Astrocyte (in vitro differentiated cells and primary cell): ENCODE results near the gene FBXL19. TPM values are rescaled to one million over a fixed set of nuclear protein-coding genes. Genes with fewer than 3 reads are reported as not detected.

Source experiments
- DNase-seq: peaks from one replicate; pipeline ENCODE4 v3.0.0-alpha.2; 2010; ENCODE audit warnings: low read depth
- FAIRE-seq: peaks from 2 replicates; lab custom pipeline; 2011; peaks lifted over from hg19 to GRCh38; lab: Jason Lieb, UNC
- H2AFZ ChIP-seq: 2 replicates; pipeline ENCODE4 v1.6.0; 2012; ENCODE audit warnings: low read depth, low read length, inconsistent platforms
- H3K27ac ChIP-seq: 2 replicates; pipeline ENCODE4 v1.5.1; 2011; ENCODE audit warnings: low read depth, low read length, inconsistent platforms
- H3K27me3 ChIP-seq: 2 replicates; pipeline ENCODE4 v1.6.0; 2011; ENCODE audit warnings: low read length, inconsistent platforms; ENCODE audit not compliant: insufficient read depth
- H3K36me3 ChIP-seq: 2 replicates; pipeline ENCODE4 v1.5.1; 2011; ENCODE audit warnings: low read length, inconsistent platforms; ENCODE audit not compliant: insufficient read depth
- H3K4me1 ChIP-seq: 2 replicates; pipeline ENCODE4 v1.5.1; 2011; ENCODE audit warnings: low read length, inconsistent platforms; ENCODE audit not compliant: insufficient read depth
- H3K4me2 ChIP-seq: 2 replicates; pipeline ENCODE4 v1.6.0; 2012; ENCODE audit warnings: low read length, inconsistent platforms
- H3K4me3 ChIP-seq: 2 replicates; pipeline ENCODE4 v1.5.1; 2011; ENCODE audit warnings: low read depth, mild to moderate bottlenecking, low read length, inconsistent platforms; ENCODE audit not compliant: insufficient read depth
- H3K79me2 ChIP-seq: 2 replicates; pipeline ENCODE4 v1.6.0; 2012; ENCODE audit warnings: mild to moderate bottlenecking, low read length, inconsistent platforms; ENCODE audit not compliant: insufficient read depth
- H3K9ac ChIP-seq: 2 replicates; pipeline ENCODE4 v1.6.0; 2012; ENCODE audit warnings: mild to moderate bottlenecking, low read length, inconsistent platforms
- H3K9me3 ChIP-seq: 2 replicates; pipeline ENCODE4 v1.5.1; 2012; ENCODE audit warnings: low read depth, mild to moderate bottlenecking, low read length, inconsistent platforms; ENCODE audit not compliant: insufficient read depth
- H4K20me1 ChIP-seq: 2 replicates; pipeline ENCODE4 v1.6.0; 2012; ENCODE audit warnings: low read length, inconsistent platforms; ENCODE audit not compliant: insufficient read depth
- H3K27ac Mint-ChIP-seq: one replicate; pipeline ENCODE4 v1.8.0; 2021; ENCODE audit warnings: mild to moderate bottlenecking, mixed read lengths; ENCODE audit not compliant: unreplicated experiment
- H3K27me3 Mint-ChIP-seq: one replicate; pipeline ENCODE4 v1.8.0; 2021; ENCODE audit warnings: low read depth, mixed read lengths; ENCODE audit not compliant: unreplicated experiment
- H3K36me3 Mint-ChIP-seq: one replicate; pipeline ENCODE4 v1.8.0; 2021; ENCODE audit warnings: low read depth, mixed read lengths; ENCODE audit not compliant: unreplicated experiment
- H3K4me1 Mint-ChIP-seq: one replicate; pipeline ENCODE4 v1.8.0; 2021; ENCODE audit warnings: low read depth, mixed read lengths; ENCODE audit not compliant: unreplicated experiment
- H3K4me3 Mint-ChIP-seq: one replicate; pipeline ENCODE4 v1.8.0; 2021; ENCODE audit warnings: mild to moderate bottlenecking, moderate library complexity, mixed read lengths; ENCODE audit not compliant: unreplicated experiment
- H3K9me3 Mint-ChIP-seq: one replicate; pipeline ENCODE4 v1.8.0; 2021; ENCODE audit warnings: mild to moderate bottlenecking, mixed read lengths; ENCODE audit not compliant: unreplicated experiment
- EZH2 ChIP-seq: IDR thresholded peaks from 2 replicates; pipeline ENCODE4 v1.6.1; 2012; ENCODE audit warnings: mild to moderate bottlenecking, low read length, inconsistent platforms; ENCODE audit not compliant: insufficient read depth
- total RNA-seq: library from RNA; stranded (reverse); gene quantifications from 2 replicates; pipeline ENCODE4 v1.2.1, GENCODE V29; 2021
- TF ChIP-seq, protein P1 (sequence below): IDR thresholded peaks from 2 replicates; pipeline ENCODE4 v1.5.1; 2011; ENCODE audit warnings: low read depth, mild to moderate bottlenecking, inconsistent platforms, low read length, moderate library complexity; ENCODE audit not compliant: insufficient read depth

FBXL19 gene
- total RNA-seq, 1 donor from 2014 or later: 42.5 TPM

DNA sequence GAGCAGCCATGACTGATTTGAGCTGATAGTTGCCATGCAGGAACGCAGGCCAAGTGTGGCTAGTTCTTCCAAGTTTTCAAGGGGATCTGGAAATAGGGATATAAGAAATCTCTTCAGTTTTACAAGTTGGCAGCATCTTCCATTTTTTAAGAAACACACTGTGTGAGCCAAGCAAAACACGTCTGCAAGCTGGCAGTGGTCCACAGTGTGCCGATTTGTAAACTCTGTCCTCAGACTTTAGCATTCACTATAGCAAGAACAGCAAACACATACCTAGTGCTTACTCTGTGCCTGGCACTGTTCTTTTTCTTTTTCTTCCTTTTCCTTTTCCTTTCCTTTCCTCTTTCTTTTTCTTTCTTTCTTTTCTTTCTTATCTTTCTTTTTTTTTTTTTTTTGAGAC lies 28.4 kb downstream of the FBXL19 start:
- Mint-ChIP-seq H3K4me1 (peaks cover 2% of the 10 kb centered on the region), H3K27me3 (no peaks in the 10 kb centered on the region), H3K4me3 (peak overlapping the region; percentile 14), H3K36me3 (no peaks in the 10 kb centered on the region), H3K9me3 (no peaks in the 10 kb centered on the region), H3K27ac (no peak overlapping the region)
- no peaks in the 10 kb centered on the region for H3K36me3 ChIP-seq
- H3K4me1 ChIP-seq: peaks cover 19% of the 10 kb centered on the region
- FAIRE-seq (no peak), DNase-seq (peak; percentile 48)
- no peak overlapping the region for H3K27ac ChIP-seq
- TF ChIP-seq EZH2: no peak
- TF ChIP-seq, protein P1, sequence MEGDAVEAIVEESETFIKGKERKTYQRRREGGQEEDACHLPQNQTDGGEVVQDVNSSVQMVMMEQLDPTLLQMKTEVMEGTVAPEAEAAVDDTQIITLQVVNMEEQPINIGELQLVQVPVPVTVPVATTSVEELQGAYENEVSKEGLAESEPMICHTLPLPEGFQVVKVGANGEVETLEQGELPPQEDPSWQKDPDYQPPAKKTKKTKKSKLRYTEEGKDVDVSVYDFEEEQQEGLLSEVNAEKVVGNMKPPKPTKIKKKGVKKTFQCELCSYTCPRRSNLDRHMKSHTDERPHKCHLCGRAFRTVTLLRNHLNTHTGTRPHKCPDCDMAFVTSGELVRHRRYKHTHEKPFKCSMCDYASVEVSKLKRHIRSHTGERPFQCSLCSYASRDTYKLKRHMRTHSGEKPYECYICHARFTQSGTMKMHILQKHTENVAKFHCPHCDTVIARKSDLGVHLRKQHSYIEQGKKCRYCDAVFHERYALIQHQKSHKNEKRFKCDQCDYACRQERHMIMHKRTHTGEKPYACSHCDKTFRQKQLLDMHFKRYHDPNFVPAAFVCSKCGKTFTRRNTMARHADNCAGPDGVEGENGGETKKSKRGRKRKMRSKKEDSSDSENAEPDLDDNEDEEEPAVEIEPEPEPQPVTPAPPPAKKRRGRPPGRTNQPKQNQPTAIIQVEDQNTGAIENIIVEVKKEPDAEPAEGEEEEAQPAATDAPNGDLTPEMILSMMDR: no peak
- no peak overlapping the region for H3K9ac ChIP-seq
- no peaks in the 10 kb centered on the region for H3K27me3 ChIP-seq
- no peak overlapping the region for H2AFZ ChIP-seq
- no peak overlapping the region for H3K4me3 ChIP-seq
- no peaks in the 10 kb centered on the region for H3K79me2 ChIP-seq
- peaks cover 14% of the 10 kb centered on the region for H4K20me1 ChIP-seq
- no peak overlapping the region for H3K4me2 ChIP-seq
- no peaks in the 10 kb centered on the region for H3K9me3 ChIP-seq

DNA sequence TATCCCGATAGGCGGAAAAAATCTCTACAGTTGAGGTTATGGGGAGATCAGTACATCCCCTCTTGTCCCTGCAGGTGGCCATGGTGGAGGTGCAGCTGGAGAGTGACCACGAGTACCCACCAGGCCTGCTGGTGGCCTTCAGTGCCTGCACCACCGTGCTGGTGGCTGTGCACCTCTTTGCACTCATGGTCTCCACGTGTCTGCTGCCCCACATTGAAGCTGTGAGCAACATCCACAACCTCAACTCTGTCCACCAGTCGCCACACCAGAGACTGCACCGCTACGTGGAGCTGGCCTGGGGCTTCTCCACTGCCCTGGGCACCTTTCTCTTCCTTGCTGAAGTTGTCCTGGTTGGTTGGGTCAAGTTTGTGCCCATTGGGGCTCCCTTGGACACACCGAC lies 29.7 kb downstream of the FBXL19 start:
- Histone ChIP-seq H3K9ac (no peak overlapping the region), H3K27me3 (no peaks in the 10 kb centered on the region), H3K79me2 (no peaks in the 10 kb centered on the region), H3K9me3 (no peaks in the 10 kb centered on the region), H3K27ac (no peak overlapping the region), H2AFZ (no peak overlapping the region), H3K4me1 (peaks cover 19% of the 10 kb centered on the region), H3K36me3 (no peaks in the 10 kb centered on the region), H4K20me1 (peaks cover 14% of the 10 kb centered on the region), H3K4me3 (no peak overlapping the region), H3K4me2 (no peak overlapping the region)
- Mint-ChIP-seq H3K4me1 (peaks cover 2% of the 10 kb centered on the region), H3K27me3 (no peaks in the 10 kb centered on the region), H3K36me3 (no peaks in the 10 kb centered on the region), H3K27ac (no peak overlapping the region), H3K4me3 (no peak overlapping the region), H3K9me3 (no peaks in the 10 kb centered on the region)
- no peak for TF ChIP-seq EZH2
- TF ChIP-seq, protein P1: no peak
- FAIRE-seq (no peak), DNase-seq (no peak)

DNA sequence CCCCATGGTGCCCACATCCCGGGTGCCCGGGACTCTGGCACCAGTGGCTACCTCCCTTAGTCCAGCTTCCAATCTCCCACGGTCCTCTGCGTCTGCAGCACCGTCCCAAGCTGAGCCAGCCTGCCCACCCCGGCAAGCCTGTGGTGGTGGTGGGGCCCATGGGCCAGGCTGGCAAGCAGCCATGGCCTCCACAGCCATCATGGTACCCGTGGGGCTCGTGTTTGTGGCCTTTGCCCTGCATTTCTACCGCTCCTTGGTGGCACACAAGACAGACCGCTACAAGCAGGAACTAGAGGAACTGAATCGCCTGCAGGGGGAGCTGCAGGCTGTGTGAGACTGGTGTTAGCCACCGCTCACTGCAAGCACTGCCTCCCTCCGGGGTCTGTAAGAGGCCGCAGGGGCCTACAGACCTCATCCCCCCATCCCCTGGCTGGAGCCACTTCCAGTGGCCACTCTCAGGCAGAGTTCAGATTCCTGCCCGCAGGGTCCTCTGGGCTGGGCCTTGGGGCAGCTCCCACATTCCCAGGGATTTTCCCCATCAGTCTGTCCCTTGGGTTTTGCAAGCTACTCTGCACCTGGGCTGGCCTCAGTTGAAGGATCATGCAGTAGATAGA lies 30.2 kb downstream of the FBXL19 start:
- H3K4me3 ChIP-seq: no peak overlapping the region
- peaks cover 21% of the 10 kb centered on the region for H3K4me1 ChIP-seq
- FAIRE-seq: no peak
- peak; percentile 48 for DNase-seq
- Mint-ChIP-seq H3K36me3 (peaks cover 2% of the 10 kb centered on the region), H3K9me3 (no peaks in the 10 kb centered on the region), H3K27me3 (no peaks in the 10 kb centered on the region), H3K4me1 (peaks cover 2% of the 10 kb centered on the region), H3K27ac (peak overlapping the region; percentile 41), H3K4me3 (peak overlapping the region; percentile 45)
- H3K9me3 ChIP-seq: no peaks in the 10 kb centered on the region
- peaks cover 4% of the 10 kb centered on the region for H3K79me2 ChIP-seq
- TF ChIP-seq, protein P1: peak; percentile 70
- TF ChIP-seq EZH2: no peak
- H3K27me3 ChIP-seq: no peaks in the 10 kb centered on the region
- H3K27ac ChIP-seq: no peak overlapping the region
- H3K4me2 ChIP-seq: no peak overlapping the region
- H3K36me3 ChIP-seq: no peaks in the 10 kb centered on the region
- H4K20me1 ChIP-seq: peaks cover 18% of the 10 kb centered on the region
- no peak overlapping the region for H3K9ac ChIP-seq
- no peak overlapping the region for H2AFZ ChIP-seq
